ENCODE results near the gene ZKSCAN8. TPM values are rescaled to one million over a fixed set of nuclear protein-coding genes. Genes with fewer than 3 reads are reported as not detected.

Gene ZKSCAN8
- total RNA-seq, 1 donor from 2014 or later: 9.6 TPM

GRCh38 chr6:28206527-28206926 is 64.8 kb downstream of the ZKSCAN8 start:
- DNase-seq (ENCODE audit: low read depth in 2 of 2): no peak

- no peak for DNase-seq (ENCODE audit: low read depth in 2 of 2)
Measured at GRCh38 chr6:28206928-28207509, 65.3 kb downstream of the ZKSCAN8 start.

- peak in 1 of 2 donors; percentile 51 for DNase-seq (ENCODE audit: low read depth in 2 of 2)
Measured at GRCh38 chr6:28207510-28208110, 65.9 kb downstream of the ZKSCAN8 start.

- DNase-seq (ENCODE audit: low read depth in 2 of 2): no peak
Measured at GRCh38 chr6:28208111-28208659, 66.5 kb downstream of the ZKSCAN8 start.

Other genes starting within 250 kb of the ZKSCAN8 start
- not detected in 2 replicates for gene OR2B2, start 229.5 kb upstream of the ZKSCAN8 start, total RNA-seq
- not detected in 2 replicates for gene OR2B6, start 184.6 kb upstream of the ZKSCAN8 start, total RNA-seq
- gene ZNF165, start 61.3 kb upstream of the ZKSCAN8 start, total RNA-seq: 0.25 and 0.39 TPM in 2 replicates
- gene ZSCAN16, start 17.3 kb upstream of the ZKSCAN8 start, total RNA-seq: 10.5 and 12.1 TPM in 2 replicates
- gene ZSCAN9, start 83.4 kb downstream of the ZKSCAN8 start, total RNA-seq: 6.5 and 8.6 TPM in 2 replicates
- gene ZKSCAN4, start 110.4 kb downstream of the ZKSCAN8 start, total RNA-seq: 3.0 and 4.3 TPM in 2 replicates
- under 0.01 and 0.38 TPM in 2 replicates for gene NKAPL, start 117.4 kb downstream of the ZKSCAN8 start, total RNA-seq
- 6.4 and 9.0 TPM in 2 replicates for gene ZSCAN26, start 125.3 kb downstream of the ZKSCAN8 start, total RNA-seq
- 4.6 and 5.2 TPM in 2 replicates for gene PGBD1, start 139.7 kb downstream of the ZKSCAN8 start, total RNA-seq
- gene ZSCAN31, start 194.3 kb downstream of the ZKSCAN8 start, total RNA-seq: 6.6 and 12.1 TPM in 2 replicates
- 4.2 and 4.6 TPM in 2 replicates for gene ZKSCAN3, start 208.1 kb downstream of the ZKSCAN8 start, total RNA-seq